ENCODE data around the gene MICAL3.

MICAL3 gene

GRCh38 chr22:17888439-17888838 lies 135.9 kb downstream of the MICAL3 start:
- H3K36me3 ChIP-seq (replicated peaks; ENCODE audit: low read depth, low read length), result peaks cover 83% of the 10 kb centered on the region

DNA sequence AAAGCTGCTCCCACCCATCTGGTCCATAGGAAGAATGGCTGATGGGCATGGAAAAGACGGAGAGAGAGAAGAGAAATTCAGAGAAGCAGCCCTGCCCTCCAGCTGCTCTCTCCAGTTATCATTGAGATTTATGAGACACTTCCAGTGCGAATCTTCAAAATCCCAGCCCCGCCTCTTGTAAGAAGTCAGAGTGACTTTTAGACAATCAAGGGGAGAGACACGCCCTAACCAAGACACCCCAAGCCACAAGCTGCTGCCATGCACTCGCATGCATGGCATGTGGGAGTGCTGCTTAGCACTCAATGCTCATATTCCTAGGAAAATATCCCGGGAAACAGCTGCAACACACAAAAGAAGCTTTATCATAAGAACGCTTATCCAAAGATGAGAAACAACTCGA lies 139.5 kb downstream of the MICAL3 start:
- Histone ChIP-seq H3K9me3 (ENCODE audit: insufficient read depth, low read length) (no peaks in the 10 kb centered on the region), H4K20me1 (ENCODE audit: insufficient read depth, low read length) (peaks cover 9% of the 10 kb centered on the region; the same call in 1 of the 2 replicates), H2AFZ (ENCODE audit: low read depth, low read length) (no peak overlapping the region), H3K36me3 (replicated peaks; ENCODE audit: low read depth, low read length) (peaks cover 86% of the 10 kb centered on the region), H3K79me2 (ENCODE audit: low read length) (peaks cover 10% of the 10 kb centered on the region; the same call in 1 of the 2 replicates), H3K4me3 (ENCODE audit: low read length) (no peak overlapping the region), H3K27me3 (ENCODE audit: low read depth, low read length) (no peaks in the 10 kb centered on the region), H3K4me1 (ENCODE audit: low read length) (no peaks in the 10 kb centered on the region), H3K9ac (ENCODE audit: low read length) (no peak overlapping the region), H3K27ac (ENCODE audit: low read length) (no peak overlapping the region), H3K4me2 (ENCODE audit: low read length) (no peak overlapping the region)
- TF ChIP-seq CTCF (IDR thresholded peaks at IDR 0.05; ENCODE audit: low read depth, low read length) (no peak), EZH2phosphoT487 (IDR thresholded peaks at IDR 0.05; ENCODE audit: low read depth) (no peak)

More at GRCh38 chr22:17888439-17888838, 135.9 kb downstream of the MICAL3 start:
- Histone ChIP-seq H3K9ac (ENCODE audit: low read length) (no peak overlapping the region), H2AFZ (ENCODE audit: low read depth, low read length) (no peak overlapping the region), H4K20me1 (ENCODE audit: insufficient read depth, low read length) (peaks cover 22% of the 10 kb centered on the region), H3K9me3 (ENCODE audit: insufficient read depth, low read length) (no peaks in the 10 kb centered on the region), H3K79me2 (ENCODE audit: low read length) (peaks cover 27% of the 10 kb centered on the region), H3K27me3 (ENCODE audit: low read depth, low read length) (no peaks in the 10 kb centered on the region), H3K4me1 (ENCODE audit: low read length) (peaks cover 7% of the 10 kb centered on the region; the same call in 1 of the 2 replicates), H3K4me2 (ENCODE audit: low read length) (no peak overlapping the region), H3K27ac (ENCODE audit: low read length) (no peak overlapping the region), H3K4me3 (ENCODE audit: low read length) (no peak overlapping the region)
- TF ChIP-seq CTCF (IDR thresholded peaks at IDR 0.05; ENCODE audit: low read depth, low read length) (no peak), EZH2phosphoT487 (IDR thresholded peaks at IDR 0.05; ENCODE audit: low read depth) (no peak)

DNA sequence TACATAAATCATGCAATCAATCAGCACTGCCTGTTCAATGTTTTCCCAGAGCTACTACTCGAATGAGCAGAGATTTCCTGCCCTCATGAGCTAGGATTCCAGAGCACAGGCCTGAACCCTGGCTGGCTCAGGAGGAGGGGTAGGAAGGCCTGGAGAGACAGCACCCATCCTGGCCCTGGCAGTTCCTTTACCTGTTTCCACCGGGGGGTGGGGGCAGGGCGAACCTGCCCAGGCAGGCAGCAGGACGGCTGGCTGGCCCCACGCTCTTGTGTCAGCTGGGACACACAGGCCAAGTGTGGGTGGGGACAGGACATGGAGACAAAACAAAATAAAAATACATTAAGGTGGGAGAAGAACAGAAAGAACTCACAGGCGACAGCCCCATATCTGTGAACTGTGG lies 140.3 kb downstream of the MICAL3 start:
- Histone ChIP-seq H3K4me3 (ENCODE audit: low read length) (no peak overlapping the region), H3K4me1 (ENCODE audit: low read length) (no peaks in the 10 kb centered on the region), H3K9me3 (ENCODE audit: insufficient read depth, low read length) (no peaks in the 10 kb centered on the region), H3K27me3 (ENCODE audit: low read depth, low read length) (no peaks in the 10 kb centered on the region), H3K4me2 (ENCODE audit: low read length) (no peak overlapping the region), H3K9ac (ENCODE audit: low read length) (no peak overlapping the region), H3K36me3 (replicated peaks; ENCODE audit: low read depth, low read length) (peaks cover 92% of the 10 kb centered on the region), H3K79me2 (ENCODE audit: low read length) (peaks cover 10% of the 10 kb centered on the region; the same call in 1 of the 2 replicates), H4K20me1 (ENCODE audit: insufficient read depth, low read length) (peaks cover 9% of the 10 kb centered on the region; the same call in 1 of the 2 replicates), H2AFZ (ENCODE audit: low read depth, low read length) (no peak overlapping the region), H3K27ac (ENCODE audit: low read length) (no peak overlapping the region)
- no peak for TF ChIP-seq CTCF (IDR thresholded peaks at IDR 0.05; ENCODE audit: low read depth, low read length)
- TF ChIP-seq EZH2phosphoT487 (IDR thresholded peaks at IDR 0.05; ENCODE audit: low read depth), result no peak

DNA sequence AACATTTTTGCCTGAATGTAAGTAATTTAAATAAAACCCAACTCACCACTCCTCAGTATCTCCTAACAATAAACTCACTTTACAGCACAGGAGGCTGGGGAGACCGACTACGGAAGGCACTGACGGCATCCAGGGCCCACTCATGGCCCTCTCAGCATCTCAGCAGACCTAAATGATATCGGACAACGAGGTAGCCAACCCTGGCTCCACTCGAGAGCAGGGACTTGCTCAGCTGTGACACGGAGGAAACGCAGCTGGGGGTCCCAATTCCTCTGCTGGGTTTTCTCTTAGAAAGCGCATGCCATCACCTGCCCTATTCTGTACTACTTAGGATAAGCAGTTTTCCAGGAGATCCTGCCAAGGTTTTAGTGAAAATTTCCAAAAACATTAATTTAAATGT lies 141.0 kb downstream of the MICAL3 start:
- Histone ChIP-seq H3K27ac (ENCODE audit: low read length) (no peak overlapping the region), H3K36me3 (replicated peaks; ENCODE audit: low read depth, low read length) (peaks cover 92% of the 10 kb centered on the region), H3K9ac (ENCODE audit: low read length) (no peak overlapping the region), H3K4me1 (ENCODE audit: low read length) (no peaks in the 10 kb centered on the region), H3K79me2 (ENCODE audit: low read length) (peaks cover 10% of the 10 kb centered on the region; the same call in 1 of the 2 replicates), H4K20me1 (ENCODE audit: insufficient read depth, low read length) (peaks cover 6% of the 10 kb centered on the region; the same call in 1 of the 2 replicates), H3K27me3 (ENCODE audit: low read depth, low read length) (no peaks in the 10 kb centered on the region), H3K4me2 (ENCODE audit: low read length) (no peak overlapping the region), H3K9me3 (ENCODE audit: insufficient read depth, low read length) (no peaks in the 10 kb centered on the region), H3K4me3 (ENCODE audit: low read length) (no peak overlapping the region), H2AFZ (ENCODE audit: low read depth, low read length) (no peak overlapping the region)
- TF ChIP-seq CTCF (IDR thresholded peaks at IDR 0.05; ENCODE audit: low read depth, low read length) (no peak), EZH2phosphoT487 (IDR thresholded peaks at IDR 0.05; ENCODE audit: low read depth) (no peak)

All from OCI-LY3 (cell line).